PFSK-1 (cell line): ENCODE measurements around the gene PLB1.

ENCODE experiments used
- FOXP2 ChIP-seq: optimal IDR thresholded peaks from 2 replicates; pipeline ENCODE3; 2011; ENCODE audit warnings: borderline replicate concordance, control low read depth, inconsistent platforms; ENCODE audit not compliant: insufficient read depth; ENCODE audit errors: extremely low read length, extremely low read depth
- POLR2AphosphoS5 ChIP-seq: IDR thresholded peaks from 2 replicates; pipeline ENCODE4 v1.6.1; 2012; ENCODE audit warnings: low read depth, mild to moderate bottlenecking, control low read depth, low read length, moderate library complexity
- SIN3A ChIP-seq: IDR thresholded peaks from 2 replicates; pipeline ENCODE4 v1.6.1; 2012; ENCODE audit warnings: mild to moderate bottlenecking, low read length, moderate library complexity, borderline replicate concordance; ENCODE audit not compliant: insufficient read depth
- TAF1 ChIP-seq: IDR thresholded peaks from 2 replicates; pipeline ENCODE4 v1.6.1; 2012; ENCODE audit warnings: low read length, control low read depth, borderline replicate concordance; ENCODE audit not compliant: insufficient read depth
- TF ChIP-seq, protein P1 (sequence below), 2 experiments: IDR thresholded peaks; 2 replicates each; pipeline versions ENCODE4 v1.6.1 to v1.8.0; 2011 to 2012; ENCODE audit warnings: low read depth in 2 of 2, low read length in 2 of 2, control low read depth in 1 of 2, inconsistent platforms in 1 of 2, mild to moderate bottlenecking in 1 of 2, moderate library complexity in 1 of 2; ENCODE audit not compliant: insufficient read depth in 1 of 2

Gene PLB1

DNA sequence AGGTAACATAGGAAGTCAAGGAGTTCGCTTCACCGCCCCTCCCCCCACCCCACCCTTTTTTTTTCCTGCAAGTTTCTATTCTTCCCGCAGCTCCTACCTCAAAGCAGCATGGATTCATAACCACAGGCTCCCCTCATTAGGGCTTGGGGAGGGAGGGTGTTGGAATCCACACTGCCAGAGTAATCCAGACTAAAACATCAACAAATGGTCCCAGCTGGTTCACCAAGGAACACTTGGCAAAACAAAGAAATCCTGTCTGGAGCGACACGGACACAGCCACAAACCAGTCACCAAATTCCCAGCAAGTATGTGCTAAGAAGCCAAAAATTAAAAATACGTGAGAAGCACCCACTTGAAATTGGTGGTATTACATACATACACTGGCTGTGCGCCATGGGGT is 148.9 kb downstream of the PLB1 start:
- no peak for TF ChIP-seq TAF1
- no peak for TF ChIP-seq POLR2AphosphoS5
- no peak for TF ChIP-seq SIN3A
- no peak for TF ChIP-seq FOXP2
- TF ChIP-seq, protein P1, sequence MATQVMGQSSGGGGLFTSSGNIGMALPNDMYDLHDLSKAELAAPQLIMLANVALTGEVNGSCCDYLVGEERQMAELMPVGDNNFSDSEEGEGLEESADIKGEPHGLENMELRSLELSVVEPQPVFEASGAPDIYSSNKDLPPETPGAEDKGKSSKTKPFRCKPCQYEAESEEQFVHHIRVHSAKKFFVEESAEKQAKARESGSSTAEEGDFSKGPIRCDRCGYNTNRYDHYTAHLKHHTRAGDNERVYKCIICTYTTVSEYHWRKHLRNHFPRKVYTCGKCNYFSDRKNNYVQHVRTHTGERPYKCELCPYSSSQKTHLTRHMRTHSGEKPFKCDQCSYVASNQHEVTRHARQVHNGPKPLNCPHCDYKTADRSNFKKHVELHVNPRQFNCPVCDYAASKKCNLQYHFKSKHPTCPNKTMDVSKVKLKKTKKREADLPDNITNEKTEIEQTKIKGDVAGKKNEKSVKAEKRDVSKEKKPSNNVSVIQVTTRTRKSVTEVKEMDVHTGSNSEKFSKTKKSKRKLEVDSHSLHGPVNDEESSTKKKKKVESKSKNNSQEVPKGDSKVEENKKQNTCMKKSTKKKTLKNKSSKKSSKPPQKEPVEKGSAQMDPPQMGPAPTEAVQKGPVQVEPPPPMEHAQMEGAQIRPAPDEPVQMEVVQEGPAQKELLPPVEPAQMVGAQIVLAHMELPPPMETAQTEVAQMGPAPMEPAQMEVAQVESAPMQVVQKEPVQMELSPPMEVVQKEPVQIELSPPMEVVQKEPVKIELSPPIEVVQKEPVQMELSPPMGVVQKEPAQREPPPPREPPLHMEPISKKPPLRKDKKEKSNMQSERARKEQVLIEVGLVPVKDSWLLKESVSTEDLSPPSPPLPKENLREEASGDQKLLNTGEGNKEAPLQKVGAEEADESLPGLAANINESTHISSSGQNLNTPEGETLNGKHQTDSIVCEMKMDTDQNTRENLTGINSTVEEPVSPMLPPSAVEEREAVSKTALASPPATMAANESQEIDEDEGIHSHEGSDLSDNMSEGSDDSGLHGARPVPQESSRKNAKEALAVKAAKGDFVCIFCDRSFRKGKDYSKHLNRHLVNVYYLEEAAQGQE (IDR thresholded peaks at IDR 0.05; ENCODE audit: insufficient read depth in 1 of 2, low read depth in 2 of 2, low read length in 2 of 2) = no peak

DNA sequence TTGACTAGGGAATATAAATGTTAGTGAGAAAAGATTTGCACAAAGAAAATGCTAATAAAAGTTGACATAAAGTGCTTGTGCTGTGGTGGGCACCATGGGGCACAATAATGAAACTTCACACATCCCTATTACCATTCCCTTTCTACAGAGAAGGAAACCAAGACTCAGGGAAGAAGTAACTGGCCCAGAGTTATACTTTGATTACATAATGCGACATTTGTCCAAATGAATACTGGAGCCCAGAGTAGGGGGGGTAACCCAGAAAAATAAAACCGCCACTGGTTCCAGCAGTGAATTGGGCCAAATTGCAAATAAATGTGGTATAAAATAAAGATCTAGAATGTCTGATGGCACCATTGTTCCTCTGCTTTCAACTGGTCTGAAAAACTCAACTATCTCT is 149.7 kb downstream of the PLB1 start:
- TF ChIP-seq SIN3A = no peak
- TF ChIP-seq, protein P1 (IDR thresholded peaks at IDR 0.05; ENCODE audit: insufficient read depth in 1 of 2, low read depth in 2 of 2, low read length in 2 of 2) = no peak
- TF ChIP-seq TAF1 = no peak
- TF ChIP-seq POLR2AphosphoS5 = no peak
- TF ChIP-seq FOXP2 = no peak

DNA sequence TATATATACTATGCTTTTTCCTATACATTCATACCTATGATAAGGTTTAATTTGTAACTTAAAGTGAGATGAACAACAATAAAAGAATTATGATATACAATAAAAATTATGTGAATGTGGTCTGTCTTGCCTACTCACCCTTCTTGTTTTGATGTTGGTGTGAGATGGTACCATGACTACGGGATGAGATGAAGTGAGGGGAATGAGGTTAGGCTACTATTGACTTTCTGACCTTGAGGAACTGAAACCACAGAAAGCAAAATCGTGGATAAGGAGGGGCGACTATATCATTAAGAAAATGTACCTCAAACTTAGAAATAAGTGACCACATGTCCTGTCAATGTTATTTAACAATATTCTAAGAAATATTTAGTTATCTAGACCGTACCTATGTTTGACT is 151.8 kb downstream of the PLB1 start:
- TF ChIP-seq, protein P1 (IDR thresholded peaks at IDR 0.05; ENCODE audit: insufficient read depth in 1 of 2, low read depth in 2 of 2, low read length in 2 of 2) = no peak
- TF ChIP-seq FOXP2 (no peak), SIN3A (no peak), POLR2AphosphoS5 (no peak), TAF1 (no peak)

DNA sequence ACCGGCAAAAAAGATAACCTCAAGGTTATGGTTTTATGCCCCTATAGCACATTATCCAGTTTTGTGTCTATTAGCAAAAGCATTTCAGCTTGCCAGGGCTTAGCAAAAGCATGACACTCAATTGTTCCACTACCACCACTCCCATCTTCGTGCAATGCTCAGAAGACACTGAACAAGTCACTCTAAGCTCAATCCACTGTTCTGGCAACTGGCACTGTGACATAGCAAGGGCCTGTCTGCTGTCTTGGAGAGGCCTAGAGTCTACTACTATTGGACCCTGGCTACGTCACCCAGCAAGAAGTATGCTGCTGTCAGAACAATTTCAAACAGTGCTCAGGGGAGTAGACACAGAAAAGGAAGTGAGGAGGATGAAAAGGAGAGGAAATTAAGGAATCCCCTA is 152.3 kb downstream of the PLB1 start:
- TF ChIP-seq SIN3A (no peak), FOXP2 (no peak), TAF1 (no peak), POLR2AphosphoS5 (no peak)
- TF ChIP-seq, protein P1 (IDR thresholded peaks at IDR 0.05; ENCODE audit: insufficient read depth in 1 of 2, low read depth in 2 of 2, low read length in 2 of 2) = no peak

DNA sequence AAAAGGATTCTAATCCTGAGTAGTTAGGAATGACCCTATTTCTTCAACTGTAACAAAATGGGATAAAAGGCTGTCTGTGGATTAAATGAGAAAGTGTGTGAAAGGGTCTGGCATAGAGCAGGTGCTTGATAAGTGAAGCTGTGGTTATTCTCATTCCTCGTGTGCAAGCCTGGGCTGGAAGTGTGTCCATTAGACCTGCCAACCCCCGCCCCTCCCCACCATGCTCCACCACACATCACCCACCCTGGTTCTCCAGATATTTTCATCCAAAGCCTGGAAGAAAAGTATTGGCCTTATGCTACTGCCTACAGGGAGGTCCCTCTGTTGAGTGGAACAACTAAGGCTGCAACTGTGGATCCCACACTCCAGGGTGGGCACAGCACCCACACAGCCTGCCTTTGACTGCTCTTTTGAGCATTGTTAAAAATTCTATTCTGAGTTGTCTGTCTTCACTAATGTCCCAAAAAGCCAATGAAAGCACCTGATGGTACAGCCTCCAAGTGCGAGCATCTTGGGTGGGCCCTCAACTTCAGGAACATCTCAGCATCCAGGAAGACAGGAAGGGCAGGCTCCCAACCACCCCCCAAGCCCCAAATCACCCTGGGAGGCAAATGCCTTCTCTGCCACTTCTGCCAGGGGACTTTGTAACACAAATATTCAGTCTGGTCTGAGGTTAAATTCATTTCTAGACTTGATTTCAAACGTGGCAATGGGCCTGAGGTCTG is 153.0 kb downstream of the PLB1 start:
- TF ChIP-seq FOXP2 (no peak), SIN3A (no peak), TAF1 (no peak), POLR2AphosphoS5 (no peak)
- TF ChIP-seq, protein P1 (IDR thresholded peaks at IDR 0.05; ENCODE audit: insufficient read depth in 1 of 2, low read depth in 2 of 2, low read length in 2 of 2) = no peak
